ENCODE results near the gene SRD5A3.

SRD5A3 gene

GRCh38 chr4:55363691-55364351 lies 17.8 kb downstream of the SRD5A3 start:
- no peak for TF ChIP-seq CTCF (IDR thresholded peaks at IDR 0.05; ENCODE audit: insufficient read depth, low read depth, low read length, missing control alignments)
- H3K4me3 ChIP-seq (ENCODE audit: low read depth, low read length): no peak overlapping the region
- no peak for DNase-seq (ENCODE audit: low read depth)

- no peak overlapping the region for H3K4me3 ChIP-seq (ENCODE audit: low read depth, low read length)
- no peak for TF ChIP-seq CTCF (IDR thresholded peaks at IDR 0.05; ENCODE audit: insufficient read depth, low read depth, low read length, missing control alignments)
- DNase-seq (ENCODE audit: low read depth): no peak
These were observed 18.8 kb downstream of the SRD5A3 start for GRCh38 chr4:55364691-55365344.

- TF ChIP-seq CTCF (IDR thresholded peaks at IDR 0.05; ENCODE audit: insufficient read depth, low read depth, low read length, missing control alignments): no peak
- no peak overlapping the region for H3K4me3 ChIP-seq (ENCODE audit: low read depth, low read length)
- no peak for DNase-seq (ENCODE audit: low read depth)
These were observed 19.3 kb downstream of the SRD5A3 start for GRCh38 chr4:55365345-55365728.

GRCh38 chr4:55366621-55367020 lies 20.6 kb downstream of the SRD5A3 start:
- no peak for TF ChIP-seq CTCF (IDR thresholded peaks at IDR 0.05; ENCODE audit: insufficient read depth, low read depth, low read length, missing control alignments)
- DNase-seq (ENCODE audit: low read depth): no peak
- no peak overlapping the region for H3K4me3 ChIP-seq (ENCODE audit: low read depth, low read length)

GRCh38 chr4:55367084-55367722 lies 21.2 kb downstream of the SRD5A3 start:
- no peak for TF ChIP-seq CTCF (IDR thresholded peaks at IDR 0.05; ENCODE audit: insufficient read depth, low read depth, low read length, missing control alignments)
- no peak for DNase-seq (ENCODE audit: low read depth)
- no peak overlapping the region for H3K4me3 ChIP-seq (ENCODE audit: low read depth, low read length)

- TF ChIP-seq CTCF (IDR thresholded peaks at IDR 0.05; ENCODE audit: insufficient read depth, low read depth, low read length, missing control alignments): no peak
- no peak overlapping the region for H3K4me3 ChIP-seq (ENCODE audit: low read depth, low read length)
- no peak for DNase-seq (ENCODE audit: low read depth)
These were observed 23.9 kb downstream of the SRD5A3 start for GRCh38 chr4:55369968-55370367.

Data from GM12865 (cell line).